Tibial artery (tissue), 4 donors: ENCODE results near the gene SUFU.

Source experiments
- DNase-seq, 2 donors: peaks; one replicate each; pipeline ENCODE4 v3.0.0-alpha.2; 2019
- H3K27ac ChIP-seq, 2 donors: fragments of 200-600 bp; sonication (generic) in 1 of 2; 1 replicate in 1 of 2; 2 replicates in 1 of 2; pipeline ENCODE4 v1.5.1; 2018 to 2019; ENCODE audit warnings: mild to moderate bottlenecking in 1 of 2
- H3K27me3 ChIP-seq, 2 donors: fragments of 200-600 bp; sonication (generic) in 1 of 2; one replicate each; pipeline versions ENCODE4 v1.5.1 to v1.6.0; 2016 to 2019
- H3K36me3 ChIP-seq, 3 donors: fragments of 200-600 bp; sonication (generic) in 2 of 3; one replicate each; pipeline ENCODE4 v1.5.1; 2016 to 2019; ENCODE audit warnings: mild to moderate bottlenecking in 2 of 3
- H3K4me1 ChIP-seq, 4 donors: fragments of 200-600 bp; sonication (generic) in 2 of 4; 1 replicate in 3 of 4; 2 replicates in 1 of 4; pipeline ENCODE4 v1.5.1; 2016 to 2019
- H3K4me3 ChIP-seq, 2 donors: fragments of 200-600 bp; sonication (generic) in 1 of 2; 1 replicate in 1 of 2; 2 replicates in 1 of 2; pipeline ENCODE4 v1.5.1; 2018 to 2019; ENCODE audit warnings: mild to moderate bottlenecking in 2 of 2
- H3K9me3 ChIP-seq, 3 donors: fragments of 200-600 bp; sonication (generic) in 1 of 3; one replicate each; pipeline ENCODE4 v1.5.1; 2016 to 2019
- intact Hi-C: fragments of 100-400 bp; cut with DNase I; formaldehyde crosslinking; loops from one replicate; pipeline ENCODE4 v1.15.0; 2023; ENCODE audit warnings: low total_unique reads
- TF ChIP-seq, protein P1 (sequence below), 2 experiments: fragments of 200-600 bp in 1 of 2; fragments of 450-650 bp in 1 of 2; IDR thresholded peaks; one replicate each; pipeline ENCODE4 v1.5.1; 2017 to 2019; ENCODE audit warnings: antibody characterized with exemption in 2 of 2, mild to moderate bottlenecking in 1 of 2, moderate library complexity in 1 of 2

Gene SUFU

GRCh38 chr10:102676534-102677315 is 173.0 kb downstream of the SUFU start:
- intact Hi-C loops = no loop called here
- H3K9me3 ChIP-seq = no peaks in the 10 kb centered on the region
- H3K4me1 ChIP-seq = peaks cover 13 to 58% (median 41%) of the 10 kb centered on the region in 4 donors
- peaks cover 0 to 16% (median 3%) of the 10 kb centered on the region in 3 donors for H3K36me3 ChIP-seq
- TF ChIP-seq, protein P1, sequence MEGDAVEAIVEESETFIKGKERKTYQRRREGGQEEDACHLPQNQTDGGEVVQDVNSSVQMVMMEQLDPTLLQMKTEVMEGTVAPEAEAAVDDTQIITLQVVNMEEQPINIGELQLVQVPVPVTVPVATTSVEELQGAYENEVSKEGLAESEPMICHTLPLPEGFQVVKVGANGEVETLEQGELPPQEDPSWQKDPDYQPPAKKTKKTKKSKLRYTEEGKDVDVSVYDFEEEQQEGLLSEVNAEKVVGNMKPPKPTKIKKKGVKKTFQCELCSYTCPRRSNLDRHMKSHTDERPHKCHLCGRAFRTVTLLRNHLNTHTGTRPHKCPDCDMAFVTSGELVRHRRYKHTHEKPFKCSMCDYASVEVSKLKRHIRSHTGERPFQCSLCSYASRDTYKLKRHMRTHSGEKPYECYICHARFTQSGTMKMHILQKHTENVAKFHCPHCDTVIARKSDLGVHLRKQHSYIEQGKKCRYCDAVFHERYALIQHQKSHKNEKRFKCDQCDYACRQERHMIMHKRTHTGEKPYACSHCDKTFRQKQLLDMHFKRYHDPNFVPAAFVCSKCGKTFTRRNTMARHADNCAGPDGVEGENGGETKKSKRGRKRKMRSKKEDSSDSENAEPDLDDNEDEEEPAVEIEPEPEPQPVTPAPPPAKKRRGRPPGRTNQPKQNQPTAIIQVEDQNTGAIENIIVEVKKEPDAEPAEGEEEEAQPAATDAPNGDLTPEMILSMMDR (IDR thresholded peaks at IDR 0.05) = no peak
- peak in 1 of 2 donors; percentile 43 for DNase-seq
- H3K4me3 ChIP-seq = no peak overlapping the region
- no peaks in the 10 kb centered on the region for H3K27me3 ChIP-seq
- H3K27ac ChIP-seq = peak overlapping the region in 1 of 2 donors; percentile 90

DNA sequence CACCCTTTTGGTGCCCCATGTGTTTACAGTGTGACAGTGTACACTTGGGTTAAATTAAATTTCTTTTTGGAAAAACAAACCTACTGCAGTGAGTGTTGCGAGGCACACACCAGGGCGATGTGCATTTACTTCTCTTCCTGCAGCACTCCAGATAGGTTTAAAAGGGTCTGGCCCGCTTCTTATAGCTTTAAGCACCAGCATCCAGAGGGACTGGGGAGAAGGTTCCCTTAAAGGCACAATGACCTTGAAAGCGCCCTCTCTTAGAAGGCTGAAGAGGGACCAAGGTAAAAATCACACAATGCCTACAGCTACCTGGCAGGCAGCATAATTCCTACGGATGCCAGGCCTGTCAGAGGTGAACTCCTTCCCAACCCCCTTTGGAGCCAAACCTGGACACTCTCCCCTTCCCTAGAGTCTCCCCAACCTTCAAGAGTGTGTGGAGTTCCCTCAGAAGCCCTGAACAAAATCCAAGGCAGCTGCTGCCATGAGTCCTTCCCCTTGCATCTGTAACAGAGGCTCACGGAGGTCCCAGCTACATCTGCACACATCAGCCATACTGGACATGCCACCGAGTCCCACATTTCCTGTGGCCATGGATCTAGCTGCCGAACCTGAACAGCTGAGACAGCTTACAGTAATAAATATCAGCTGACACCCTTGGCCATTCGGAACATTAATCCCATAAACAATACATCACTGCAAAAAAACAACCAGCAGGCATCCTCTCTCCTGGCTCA is 173.7 kb downstream of the SUFU start:
- no peak overlapping the region for H3K27ac ChIP-seq
- H3K9me3 ChIP-seq = no peaks in the 10 kb centered on the region
- peaks cover 0 to 24% (median 5%) of the 10 kb centered on the region in 3 donors for H3K36me3 ChIP-seq
- intact Hi-C loops = no loop called here
- TF ChIP-seq, protein P1 (IDR thresholded peaks at IDR 0.05) = no peak
- no peaks in the 10 kb centered on the region for H3K27me3 ChIP-seq
- H3K4me3 ChIP-seq = no peak overlapping the region
- DNase-seq = peak in 1 of 2 donors; percentile 39
- peaks cover 13 to 57% (median 41%) of the 10 kb centered on the region in 4 donors for H3K4me1 ChIP-seq

DNA sequence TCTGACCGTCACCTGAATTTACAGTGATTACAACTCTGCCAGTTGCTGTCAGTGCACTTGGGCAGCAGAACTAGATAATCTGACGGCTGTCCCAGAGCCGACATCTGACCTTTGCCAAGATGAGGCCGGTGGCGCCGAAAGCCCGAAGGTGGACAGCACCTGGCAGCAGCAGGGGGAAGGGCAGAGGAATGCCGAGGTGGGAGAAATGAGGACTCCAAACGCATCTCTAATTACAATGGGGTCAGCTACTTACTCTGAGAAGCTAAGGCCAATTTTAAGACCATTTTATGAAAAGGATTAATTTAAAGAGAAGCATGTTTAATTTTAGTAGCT is 174.3 kb downstream of the SUFU start:
- H3K4me3 ChIP-seq = no peak overlapping the region
- no peaks in the 10 kb centered on the region for H3K27me3 ChIP-seq
- TF ChIP-seq, protein P1 (IDR thresholded peaks at IDR 0.05) = no peak
- H3K27ac ChIP-seq = no peak overlapping the region
- intact Hi-C loops = no loop called here
- H3K9me3 ChIP-seq = no peaks in the 10 kb centered on the region
- peak in 1 of 2 donors; percentile 43 for DNase-seq
- peaks cover 0 to 27% (median 5%) of the 10 kb centered on the region in 3 donors for H3K36me3 ChIP-seq
- peaks cover 13 to 52% (median 39%) of the 10 kb centered on the region in 4 donors for H3K4me1 ChIP-seq

GRCh38 chr10:102678842-102679289 is 175.1 kb downstream of the SUFU start:
- H3K27me3 ChIP-seq = no peaks in the 10 kb centered on the region
- H3K4me1 ChIP-seq = peaks cover 13 to 44% (median 31%) of the 10 kb centered on the region in 4 donors
- H3K36me3 ChIP-seq = peaks cover 0 to 35% (median 9%) of the 10 kb centered on the region in 3 donors
- TF ChIP-seq, protein P1 (IDR thresholded peaks at IDR 0.05) = peak; percentile 43 to 49
- H3K9me3 ChIP-seq = no peaks in the 10 kb centered on the region
- intact Hi-C loops = no loop called here
- H3K4me3 ChIP-seq = no peak overlapping the region
- no peak overlapping the region for H3K27ac ChIP-seq
- DNase-seq = peak in 1 of 2 donors; percentile 79

DNA sequence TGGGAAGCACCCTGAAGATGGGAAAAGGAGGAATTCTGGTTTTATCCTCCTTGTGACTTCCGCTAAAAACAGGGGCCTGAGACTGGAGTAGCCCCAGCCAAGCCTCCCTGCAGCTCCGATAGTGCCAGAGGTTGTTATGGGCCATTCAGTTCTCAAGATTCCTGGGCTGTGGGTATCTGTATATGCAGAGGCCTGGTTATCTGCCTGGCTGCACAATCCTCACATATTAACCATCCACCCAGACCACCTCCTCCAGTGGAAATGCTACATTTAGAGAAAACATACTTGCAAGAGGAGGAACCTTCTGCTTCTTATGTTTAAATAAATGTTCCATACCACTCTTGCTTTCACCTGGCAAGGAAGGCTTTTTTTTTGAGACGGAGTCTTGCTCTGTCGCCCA is 175.8 kb downstream of the SUFU start:
- peaks cover 0 to 42% (median 13%) of the 10 kb centered on the region in 3 donors for H3K36me3 ChIP-seq
- peak in 1 of 2 donors; percentile 35 for DNase-seq
- H3K4me3 ChIP-seq = no peak overlapping the region
- H3K4me1 ChIP-seq = peaks cover 7 to 36% (median 25%) of the 10 kb centered on the region in 4 donors
- H3K27ac ChIP-seq = no peak overlapping the region
- H3K27me3 ChIP-seq = no peaks in the 10 kb centered on the region
- intact Hi-C loops = no loop called here
- TF ChIP-seq, protein P1 (IDR thresholded peaks at IDR 0.05) = no peak
- no peaks in the 10 kb centered on the region for H3K9me3 ChIP-seq
